ENCODE data around the gene BRD9.
"Not testable (repeated sequence)": the region's sequence is repeated elsewhere in the genome, so short reads cannot be mapped to it uniquely, and the experiment has no call there.

Gene BRD9

GRCh38 chr5:861442-862366 is 30.9 kb downstream of the BRD9 start:
- in situ Hi-C loops (cut with MboI; ENCODE audit: low sequenced_read_pairs): no loop called here

- in situ Hi-C loops (cut with MboI; ENCODE audit: low sequenced_read_pairs): no loop called here
Measured at GRCh38 chr5:860506-861150, 32.0 kb downstream of the BRD9 start.

- in situ Hi-C loops (cut with MboI; ENCODE audit: low sequenced_read_pairs): no loop called here
Measured at GRCh38 chr5:859798-860296, 32.8 kb downstream of the BRD9 start.

- in situ Hi-C loops (cut with MboI; ENCODE audit: low sequenced_read_pairs): no loop called here
Measured at GRCh38 chr5:859391-859790, 33.2 kb downstream of the BRD9 start.

- in situ Hi-C loops (cut with MboI; ENCODE audit: low sequenced_read_pairs): no loop called here
Measured at GRCh38 chr5:858726-859125, 33.9 kb downstream of the BRD9 start.

- in situ Hi-C loops (cut with MboI; ENCODE audit: low sequenced_read_pairs): no loop called here
Measured at GRCh38 chr5:856531-857425, 35.8 kb downstream of the BRD9 start.

GRCh38 chr5:855771-856530 is 36.6 kb downstream of the BRD9 start:
- in situ Hi-C loops (cut with MboI; ENCODE audit: low sequenced_read_pairs): no loop called here

- in situ Hi-C loops (cut with MboI; ENCODE audit: low sequenced_read_pairs): no loop called here
Measured at GRCh38 chr5:854966-855743, 37.4 kb downstream of the BRD9 start.

GRCh38 chr5:854217-854616 is 38.4 kb downstream of the BRD9 start:
- in situ Hi-C loops (cut with MboI; ENCODE audit: low sequenced_read_pairs): no loop called here

- in situ Hi-C loops (cut with MboI; ENCODE audit: low sequenced_read_pairs): not testable (repeated sequence)
Measured at GRCh38 chr5:853416-854090, 39.0 kb downstream of the BRD9 start.

GRCh38 chr5:852431-853401 is 39.9 kb downstream of the BRD9 start:
- in situ Hi-C loops (cut with MboI; ENCODE audit: low sequenced_read_pairs): no loop called here

- in situ Hi-C loops (cut with MboI; ENCODE audit: low sequenced_read_pairs): no loop called here
Measured at GRCh38 chr5:852018-852417, 40.6 kb downstream of the BRD9 start.

GRCh38 chr5:851553-851952 is 41.0 kb downstream of the BRD9 start:
- in situ Hi-C loops (cut with MboI; ENCODE audit: low sequenced_read_pairs): no loop called here

- in situ Hi-C loops (cut with MboI; ENCODE audit: low sequenced_read_pairs): no loop called here
Measured at GRCh38 chr5:851076-851475, 41.5 kb downstream of the BRD9 start.

- in situ Hi-C loops (cut with MboI; ENCODE audit: low sequenced_read_pairs): no loop called here
Measured at GRCh38 chr5:850511-851006, 42.0 kb downstream of the BRD9 start, which contains the start of gene ZDHHC11. Gene ZDHHC11, minus strand, starts transcription at chr5:850986. Its CDS starts 384 bp downstream, at chr5:850602.

GRCh38 chr5:849651-850301 is 42.8 kb downstream of the BRD9 start:
- in situ Hi-C loops (cut with MboI; ENCODE audit: low sequenced_read_pairs): no loop called here

GRCh38 chr5:848671-849111 is 43.9 kb downstream of the BRD9 start:
- in situ Hi-C loops (cut with MboI; ENCODE audit: low sequenced_read_pairs): no loop called here

Measured in HL-60/S4 (cell line).